Neuronal stem cell (in vitro differentiated cells): ENCODE measurements around the gene HLA-DOB.

Source experiments
- DNase-seq: peaks from one replicate; pipeline ENCODE4 v3.0.0-alpha.2; 2013; ENCODE audit warnings: low spot score
- H2AFZ ChIP-seq: one replicate; pipeline ENCODE4 v1.6.1; 2013; ENCODE audit warnings: mild to moderate bottlenecking, low read length, inconsistent platforms
- H2AK5ac ChIP-seq: 2 replicates; pipeline ENCODE4 v1.6.1; 2013; ENCODE audit warnings: low read depth, mild to moderate bottlenecking, inconsistent platforms, low read length, moderate library complexity, mixed read lengths
- H2BK120ac ChIP-seq: 2 replicates; pipeline ENCODE4 v1.6.1; 2013; ENCODE audit warnings: low read depth, mild to moderate bottlenecking, inconsistent platforms, low read length, moderate library complexity, mixed read lengths
- H2BK12ac ChIP-seq: one replicate; pipeline ENCODE4 v1.6.1; 2013; ENCODE audit warnings: low read length, inconsistent platforms
- H2BK15ac ChIP-seq: 2 replicates; pipeline ENCODE4 v1.6.1; 2013; ENCODE audit warnings: mild to moderate bottlenecking, low read length, inconsistent platforms, mixed read lengths
- H2BK5ac ChIP-seq: one replicate; pipeline ENCODE4 v1.6.1; 2013; ENCODE audit warnings: inconsistent platforms, mild to moderate bottlenecking, low read length, moderate library complexity
- H3K14ac ChIP-seq: one replicate; pipeline ENCODE4 v1.6.1; 2013; ENCODE audit warnings: low read length, inconsistent platforms
- H3K18ac ChIP-seq: 2 replicates; pipeline ENCODE4 v1.6.1; 2013; ENCODE audit warnings: low read length, inconsistent platforms
- H3K23ac ChIP-seq: 2 replicates; pipeline ENCODE4 v1.6.1; 2013; ENCODE audit warnings: low read depth, mild to moderate bottlenecking, mixed read lengths, low read length, inconsistent platforms; ENCODE audit not compliant: poor library complexity
- H3K27ac ChIP-seq: replicated peaks from 3 replicates; pipeline ENCODE4 v1.5.1; 2013; ENCODE audit warnings: low read length, inconsistent platforms
- H3K27me3 ChIP-seq, 3 experiments: 2 replicates each; pipeline ENCODE4 v1.6.1; 2013; ENCODE audit warnings: low read length in 3 of 3, mild to moderate bottlenecking in 2 of 3, inconsistent platforms in 1 of 3, low read depth in 1 of 3, mixed read lengths in 1 of 3, moderate library complexity in 1 of 3; ENCODE audit not compliant: control insufficient read depth in 3 of 3, insufficient read depth in 3 of 3
- H3K36me3 ChIP-seq, 2 donors: replicated peaks in 1 of 2; 2 replicates each; pipeline ENCODE4 v1.6.1; 2013; ENCODE audit warnings: low read length in 2 of 2; ENCODE audit not compliant: control insufficient read depth in 2 of 2, insufficient read depth in 2 of 2
- H3K4ac ChIP-seq: 2 replicates; pipeline ENCODE4 v1.6.1; 2013; ENCODE audit warnings: inconsistent platforms, mild to moderate bottlenecking, low read length, moderate library complexity
- H3K4me1 ChIP-seq, 2 donors: 1 replicate in 1 of 2; 2 replicates in 1 of 2; pipeline ENCODE4 v1.6.1; 2013; ENCODE audit warnings: low read length in 2 of 2, low read depth in 1 of 2; ENCODE audit not compliant: control insufficient read depth in 2 of 2, insufficient read depth in 1 of 2
- H3K4me2 ChIP-seq: one replicate; pipeline ENCODE4 v1.6.1; 2013; ENCODE audit warnings: mild to moderate bottlenecking, low read length, inconsistent platforms; ENCODE audit not compliant: insufficient read depth, poor library complexity, severe bottlenecking
- H3K4me3 ChIP-seq, 2 donors: 2 replicates each; pipeline ENCODE4 v1.5.1; 2013; ENCODE audit warnings: low read length in 2 of 2, mild to moderate bottlenecking in 2 of 2, inconsistent platforms in 1 of 2, moderate library complexity in 1 of 2
- H3K79me1 ChIP-seq: one replicate; pipeline ENCODE4 v1.6.1; 2013; ENCODE audit warnings: low read depth, mild to moderate bottlenecking, inconsistent platforms, low read length, moderate library complexity
- H3K9ac ChIP-seq: one replicate; pipeline ENCODE4 v1.6.1; 2013; ENCODE audit warnings: mild to moderate bottlenecking, low read depth, low read length, inconsistent platforms; ENCODE audit not compliant: poor library complexity
- H3K9me3 ChIP-seq, 2 donors: replicated peaks in 1 of 2; 2 replicates each; pipeline versions ENCODE3 to v1.6.1; 2013; ENCODE audit warnings: low read length in 2 of 2, mild to moderate bottlenecking in 2 of 2, inconsistent platforms in 1 of 2, low read depth in 1 of 2, mixed read lengths in 1 of 2, moderate library complexity in 1 of 2; ENCODE audit not compliant: control insufficient read depth in 2 of 2, insufficient read depth in 1 of 2
- H4K8ac ChIP-seq: one replicate; pipeline ENCODE4 v1.6.1; 2013; ENCODE audit warnings: low read depth, mild to moderate bottlenecking, inconsistent platforms, low read length, moderate library complexity
- H4K91ac ChIP-seq: one replicate; pipeline ENCODE4 v1.6.1; 2013; ENCODE audit warnings: low read length, low read depth, mild to moderate bottlenecking, inconsistent platforms; ENCODE audit not compliant: poor library complexity
- WGBS, 2 donors: extraction: QIAGEN DNeasy Blood & Tissue Kit; methylation state at CpG; one replicate each; pipeline ENCODE4 v1.1.7; 2013; ENCODE audit warnings: missing lambda C conversion rate in 2 of 2, mixed read lengths in 1 of 2; ENCODE audit not compliant: insufficient read length in 2 of 2, insufficient replicate concordance in 1 of 2; ENCODE audit errors: extremely low coverage in 2 of 2; 5-methylcytosine and 5-hydroxymethylcytosine counted together

The HLA-DOB gene

GRCh38 chr6:32803416-32803815 is 13.4 kb downstream of the HLA-DOB start:
- Histone ChIP-seq H3K79me1 (no peaks in the 10 kb centered on the region), H3K4me3 (no peak overlapping the region), H3K27me3 (peaks cover 0 to 10% (median 0%) of the 10 kb centered on the region in 3 experiments), H4K91ac (no peak overlapping the region), H2BK12ac (no peak overlapping the region), H3K23ac (no peak overlapping the region), H3K9ac (no peak overlapping the region), H2AFZ (no peak overlapping the region), H2BK5ac (no peak overlapping the region), H3K4me2 (no peak overlapping the region), H2BK15ac (no peak overlapping the region), H3K14ac (no peak overlapping the region), H2BK120ac (no peak overlapping the region), H3K36me3 (no peaks in the 10 kb centered on the region), H4K8ac (no peak overlapping the region), H2AK5ac (no peak overlapping the region), H3K18ac (no peak overlapping the region), H3K9me3 (peaks cover 0 to 4% of the 10 kb centered on the region in 2 donors), H3K4me1 (no peaks in the 10 kb centered on the region), H3K4ac (no peak overlapping the region), H3K27ac (no peak overlapping the region)
- no peak for DNase-seq
- WGBS, 2 donors = no CpG with 5 or more reads among the region's 2 CpGs

- Histone ChIP-seq H3K9ac (no peak overlapping the region), H2BK120ac (no peak overlapping the region), H3K27ac (no peak overlapping the region), H2BK5ac (no peak overlapping the region), H3K14ac (no peak overlapping the region), H4K91ac (no peak overlapping the region), H3K4me2 (no peak overlapping the region), H2BK15ac (no peak overlapping the region), H2AFZ (no peak overlapping the region), H3K4me3 (no peak overlapping the region), H2AK5ac (no peak overlapping the region), H3K27me3 (peaks cover 0 to 16% (median 2%) of the 10 kb centered on the region in 3 experiments), H2BK12ac (no peak overlapping the region), H3K23ac (no peak overlapping the region), H3K18ac (no peak overlapping the region), H3K36me3 (no peaks in the 10 kb centered on the region), H3K79me1 (no peaks in the 10 kb centered on the region), H4K8ac (no peak overlapping the region), H3K9me3 (peaks cover 0 to 4% of the 10 kb centered on the region in 2 donors), H3K4me1 (peaks cover 0 to 1% of the 10 kb centered on the region in 2 donors), H3K4ac (no peak overlapping the region)
- no peak for DNase-seq
- WGBS, 2 donors = no CpG with 5 or more reads among the region's 3 CpGs
Observed at GRCh38 chr6:32799740-32800139, 17.1 kb downstream of the HLA-DOB start.

DNA sequence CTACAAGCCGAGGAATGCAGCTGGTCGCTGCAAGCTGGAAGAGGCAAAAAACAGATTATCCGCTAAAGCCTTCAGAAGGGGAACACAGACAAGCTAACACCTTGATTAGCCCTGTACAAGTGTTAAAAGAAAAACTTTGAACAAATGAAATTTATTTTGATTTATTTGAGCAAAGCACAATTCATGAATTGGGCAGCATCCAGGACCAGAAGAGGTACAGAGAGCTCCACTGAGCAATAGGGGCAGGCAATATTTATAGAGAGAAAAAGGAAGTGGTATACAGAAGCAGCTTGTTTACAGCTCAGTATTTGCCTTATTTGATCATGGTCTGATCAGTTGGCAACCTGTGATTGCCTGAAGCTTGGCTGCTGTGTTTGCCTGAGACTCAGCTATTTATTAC is 17.6 kb downstream of the HLA-DOB start:
- WGBS, 2 donors = no CpG with 5 or more reads among the region's 3 CpGs
- DNase-seq = no peak
- Histone ChIP-seq H4K8ac (no peak overlapping the region), H2AFZ (no peak overlapping the region), H3K9me3 (peaks cover 0 to 4% of the 10 kb centered on the region in 2 donors), H3K27me3 (peaks cover 0 to 22% (median 2%) of the 10 kb centered on the region in 3 experiments), H2BK5ac (no peak overlapping the region), H3K36me3 (no peaks in the 10 kb centered on the region), H3K27ac (no peak overlapping the region), H4K91ac (no peak overlapping the region), H3K4me2 (no peak overlapping the region), H3K79me1 (no peaks in the 10 kb centered on the region), H2BK12ac (no peak overlapping the region), H2BK120ac (no peak overlapping the region), H2BK15ac (no peak overlapping the region), H2AK5ac (no peak overlapping the region), H3K23ac (no peak overlapping the region), H3K4me3 (no peak overlapping the region), H3K14ac (no peak overlapping the region), H3K9ac (no peak overlapping the region), H3K4ac (no peak overlapping the region), H3K18ac (no peak overlapping the region), H3K4me1 (peaks cover 0 to 1% of the 10 kb centered on the region in 2 donors)

DNA sequence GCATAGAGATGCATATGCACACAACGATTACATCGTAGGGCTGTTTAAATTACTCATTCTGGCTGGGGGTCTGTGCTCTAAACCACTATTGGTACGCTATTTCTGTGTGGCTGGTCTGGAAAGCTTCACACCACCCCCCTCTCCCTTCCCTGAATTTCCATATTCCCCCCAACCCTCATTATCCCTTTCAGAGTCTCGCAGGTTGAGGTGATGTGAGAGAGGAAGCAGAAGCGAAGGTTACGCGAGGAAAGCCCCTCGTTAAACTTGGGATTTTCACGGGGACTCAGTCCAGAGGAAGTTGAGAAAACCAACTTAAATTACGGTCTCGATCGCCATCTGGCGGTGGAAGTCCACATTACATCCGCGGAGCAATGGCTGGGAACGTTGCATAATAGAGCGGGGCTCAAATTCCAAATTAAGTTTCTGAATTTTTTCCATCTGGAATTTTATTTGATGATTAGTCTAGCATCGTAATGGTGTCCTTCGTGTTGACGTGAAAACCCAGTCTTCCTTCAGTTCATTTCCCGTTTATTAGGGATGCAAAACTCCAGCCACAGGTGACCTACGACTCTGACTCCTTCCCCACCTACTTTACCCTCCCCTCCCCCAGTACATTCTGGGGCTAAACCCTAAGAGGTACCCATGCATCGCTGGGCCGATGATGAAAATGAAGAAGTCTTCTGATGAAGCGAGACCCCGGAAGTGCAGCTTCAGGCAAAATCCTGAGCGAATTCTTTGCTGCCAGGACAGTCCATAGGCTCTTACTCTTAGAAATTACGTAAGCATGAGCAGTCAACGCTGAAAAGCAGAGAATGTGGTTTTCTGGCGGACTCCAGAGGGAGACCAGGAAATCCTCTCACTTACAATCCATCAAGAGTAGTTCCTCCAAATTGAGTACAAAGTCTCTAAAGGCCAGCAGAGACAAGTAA is 19.7 kb downstream of the HLA-DOB start:
- DNase-seq = peak; percentile 72
- WGBS, 2 donors = no CpG with 5 or more reads among the region's 30 CpGs

More for the DNA sequence above, 19.7 kb downstream of the HLA-DOB start:
- Histone ChIP-seq H3K27me3 (peaks cover 0 to 26% (median 2%) of the 10 kb centered on the region in 3 experiments), H2AFZ (peak overlapping the region; percentile 67), H3K4me3 (no peak overlapping the region), H3K9me3 (peaks cover 0 to 4% of the 10 kb centered on the region in 2 donors), H3K36me3 (no peaks in the 10 kb centered on the region), H2BK5ac (no peak overlapping the region), H2BK15ac (no peak overlapping the region), H2BK120ac (no peak overlapping the region), H3K14ac (no peak overlapping the region), H3K79me1 (no peaks in the 10 kb centered on the region), H3K23ac (peak overlapping the region; percentile 76), H3K9ac (no peak overlapping the region), H4K8ac (peak overlapping the region; percentile 78), H3K4ac (no peak overlapping the region), H2AK5ac (no peak overlapping the region), H4K91ac (no peak overlapping the region), H3K18ac (no peak overlapping the region), H3K27ac (no peak overlapping the region), H2BK12ac (no peak overlapping the region), H3K4me1 (peaks cover 0 to 1% of the 10 kb centered on the region in 2 donors), H3K4me2 (peak overlapping the region; percentile 22)
